Psoas muscle (tissue), 8 donors: ENCODE data around the gene VMP1. TPM values are rescaled to one million over a fixed set of nuclear protein-coding genes. Genes with fewer than 3 reads are reported as not detected.
"Not testable (repeated sequence)": the region's sequence is repeated elsewhere in the genome, so short reads cannot be mapped to it uniquely, and the experiment has no call there.

Experiments used
- ATAC-seq, 4 donors: fragments of 200-7000 bp; cut with Tn5 transposase; one replicate each; pipeline ENCODE4 v1.9.1; 2020; ENCODE audit warnings: moderate library complexity in 3 of 4, mild to moderate bottlenecking in 2 of 4
- DNase-seq, 2 donors: peaks; one replicate each; pipeline ENCODE4 v3.0.0-alpha.2; 2020
- H3K27ac ChIP-seq: fragments of 200-600 bp; one replicate; pipeline ENCODE4 v1.8.0; 2022
- H3K27me3 ChIP-seq, 3 donors: fragments of 200-600 bp in 1 of 3; one replicate each; pipeline versions ENCODE4 v1.6.1 to v1.8.0; 2013 to 2022; ENCODE audit warnings: low read length in 2 of 3, mild to moderate bottlenecking in 2 of 3, moderate library complexity in 1 of 3; ENCODE audit not compliant: insufficient read depth in 3 of 3
- H3K36me3 ChIP-seq, 2 donors: fragments of 200-600 bp in 1 of 2; one replicate each; pipeline versions ENCODE4 v1.6.1 to v1.8.0; 2013 to 2022; ENCODE audit warnings: low read depth in 1 of 2, mild to moderate bottlenecking in 1 of 2, moderate library complexity in 1 of 2; ENCODE audit not compliant: insufficient read depth in 1 of 2
- H3K4me1 ChIP-seq: fragments of 200-600 bp; one replicate; pipeline ENCODE4 v1.8.0; 2022
- H3K4me3 ChIP-seq: fragments of 200-600 bp; one replicate; pipeline ENCODE4 v1.8.0; 2022; ENCODE audit warnings: mild to moderate bottlenecking
- H3K9me3 ChIP-seq: fragments of 200-600 bp; one replicate; pipeline ENCODE4 v1.8.0; 2022
- CTCF ChIP-seq: fragments of 200-600 bp; IDR thresholded peaks from one replicate; pipeline ENCODE4 v1.8.0; 2022; ENCODE audit warnings: antibody characterized with exemption
- whole genome bisulfite sequencing, 3 donors: extraction: QIAGEN DNeasy Blood & Tissue Kit; methylation state at CpG; one replicate each; pipeline versions ENCODE4 v1.1.6 to v1.1.7; 2013; 5-methylcytosine and 5-hydroxymethylcytosine counted together
- intact Hi-C, 2 donors: fragments of 100-400 bp; cut with DNase I; formaldehyde crosslinking; loops; one replicate each; pipeline versions ENCODE4 v1.11.0 to v1.14.2; 2022
- polyA plus RNA-seq, 3 donors: library from polyadenylated mRNA; stranded (reverse); fragments of 200-250 nt; gene quantifications; one replicate each; pipeline ENCODE4 v1.2.3, GENCODE V29; 2013
- total RNA-seq, 4 donors: library from RNA; stranded (reverse); fragmentation: NEBNext Ultra II Directional in 2 of 4; extraction: Animal tissue kit (Norgen Biotek cat#: 25700) in 2 of 4; gene quantifications; one replicate each; pipeline versions ENCODE4 v1.2.1 to v1.2.4, GENCODE V29; 2021 to 2023
- donor health status: healthy with polysubstance abuse.
- donor health status: DM: no; HTN: no; CAD: no; lungs with moderate emphysema.
- donor health status: Bipolar disorder and iron deficiency.
- donor health status: healthy.
- donor health status: DM: yes; HTN: yes; CAD: no.
- donor health status: DM: no; HTN: no; CAD: no.
- donor health status: DM: no; HTN: no; CAD: no.
- donor health status: DM: yes; HTN: yes; CAD: no.

VMP1 gene
- total and polyA plus RNA-seq, 7 donors = 31.3 to 115 (median 60.5) TPM

GRCh38 chr17:59796785-59797205 is 89.3 kb downstream of the VMP1 start:
- peaks cover 0 to 4% of the 10 kb centered on the region in 2 donors for H3K36me3 ChIP-seq
- ATAC-seq (no peak), DNase-seq (no peak)
- H3K27me3 ChIP-seq = no peaks in the 10 kb centered on the region
- intact Hi-C loops = no loop called here
- 70 to 87% (median 86%) methylated on average over 2 of the region's 2 CpGs for WGBS, 3 donors
- no peak overlapping the region for H3K27ac ChIP-seq
- H3K9me3 ChIP-seq = no peaks in the 10 kb centered on the region
- TF ChIP-seq CTCF = no peak
- H3K4me3 ChIP-seq = no peak overlapping the region
- H3K4me1 ChIP-seq = no peaks in the 10 kb centered on the region

- Histone ChIP-seq H3K4me1 (no peaks in the 10 kb centered on the region), H3K27ac (no peak overlapping the region), H3K9me3 (no peaks in the 10 kb centered on the region), H3K36me3 (no peaks in the 10 kb centered on the region), H3K27me3 (no peaks in the 10 kb centered on the region), H3K4me3 (no peak overlapping the region)
- TF ChIP-seq CTCF = no peak
- DNase-seq (no peak), ATAC-seq (no peak)
- WGBS, 3 donors = 90 to 96% (median 96%) methylated on average over 4 of the region's 4 CpGs
- intact Hi-C loops = no loop called here
These were observed 90.7 kb downstream of the VMP1 start for GRCh38 chr17:59798111-59798510.

GRCh38 chr17:59800530-59800942 is 93.1 kb downstream of the VMP1 start:
- ATAC-seq = no peak
- Histone ChIP-seq H3K36me3 (no peaks in the 10 kb centered on the region), H3K27ac (no peak overlapping the region), H3K27me3 (no peaks in the 10 kb centered on the region), H3K9me3 (no peaks in the 10 kb centered on the region), H3K4me1 (no peaks in the 10 kb centered on the region), H3K4me3 (no peak overlapping the region)
- DNase-seq = no peak
- intact Hi-C loops = no loop called here
- TF ChIP-seq CTCF = no peak
- 93 to 99% (median 96%) methylated on average over 6 of the region's 6 CpGs for WGBS, 3 donors

GRCh38 chr17:59802160-59802559 is 94.7 kb downstream of the VMP1 start:
- WGBS, 3 donors = 97 to 99% (median 98%) methylated on average over 5 of the region's 5 CpGs
- no peaks in the 10 kb centered on the region for H3K36me3 ChIP-seq
- no peak overlapping the region for H3K4me3 ChIP-seq
- TF ChIP-seq CTCF = no peak
- H3K4me1 ChIP-seq = no peaks in the 10 kb centered on the region
- no peaks in the 10 kb centered on the region for H3K27me3 ChIP-seq
- DNase-seq (no peak), ATAC-seq (no peak)
- intact Hi-C loops = no loop called here
- H3K27ac ChIP-seq = no peak overlapping the region
- no peaks in the 10 kb centered on the region for H3K9me3 ChIP-seq

GRCh38 chr17:59804901-59805465 is 97.5 kb downstream of the VMP1 start:
- Histone ChIP-seq H3K4me3 (peak overlapping the region; percentile 22), H3K27me3 (no peaks in the 10 kb centered on the region), H3K4me1 (no peaks in the 10 kb centered on the region), H3K36me3 (no peaks in the 10 kb centered on the region), H3K27ac (no peak overlapping the region), H3K9me3 (no peaks in the 10 kb centered on the region)
- 82 to 96% (median 82%) methylated on average over 6 of the region's 6 CpGs for WGBS, 3 donors
- intact Hi-C loops = no loop called here
- ATAC-seq (no peak), DNase-seq (no peak)
- no peak for TF ChIP-seq CTCF

GRCh38 chr17:59806322-59806721 is 98.9 kb downstream of the VMP1 start:
- ATAC-seq, H3K27me3 ChIP-seq, H3K36me3 ChIP-seq, H3K27ac ChIP-seq, DNase-seq, H3K9me3 ChIP-seq, intact Hi-C loops, H3K4me1 ChIP-seq, H3K4me3 ChIP-seq: not testable (repeated sequence)
- WGBS, 3 donors = 96 to 100% (median 98%) methylated on average over 6 of the region's 6 CpGs
